Non-pigmented ciliary epithelial cell (primary cell): ENCODE results near the gene DUX4.
"Not testable (repeated sequence)": the region's sequence is repeated elsewhere in the genome, so short reads cannot be mapped to it uniquely, and the experiment has no call there.

Source experiments
- DNase-seq: peaks from one replicate; pipeline ENCODE4 v3.0.0-alpha.2; 2010; ENCODE audit warnings: low read depth

Gene DUX4

GRCh38 chr4:190173428-190173827, at the start of gene DUX4:
Gene DUX4 (plus strand): TSS chr4:190173774. CDS start chr4:190173774, 0 bp downstream.
- not testable (repeated sequence) for DNase-seq

- not testable (repeated sequence) for DNase-seq
Measured at GRCh38 chr4:190175436-190175835, 1.9 kb downstream of the DUX4 start.

- not testable (repeated sequence) for DNase-seq
Measured at GRCh38 chr4:190177727-190178605, 4.4 kb downstream of the DUX4 start.

GRCh38 chr4:190178606-190178990, 5.0 kb downstream of the DUX4 start:
- DNase-seq: not testable (repeated sequence)

GRCh38 chr4:190179030-190179739, 5.6 kb downstream of the DUX4 start:
- not testable (repeated sequence) for DNase-seq

GRCh38 chr4:190179740-190180094, 6.1 kb downstream of the DUX4 start:
- not testable (repeated sequence) for DNase-seq

GRCh38 chr4:190180947-190181346, 7.4 kb downstream of the DUX4 start:
- DNase-seq: not testable (repeated sequence)

GRCh38 chr4:190181481-190182100, 8.0 kb downstream of the DUX4 start:
- DNase-seq: not testable (repeated sequence)

GRCh38 chr4:190203510-190203909, 29.9 kb downstream of the DUX4 start:
- DNase-seq: not testable (repeated sequence)
